ENCODE data around the gene ATP8A2. TPM values are rescaled to one million over a fixed set of nuclear protein-coding genes. Genes with fewer than 3 reads are reported as not detected.

The ATP8A2 gene
- total and polyA plus RNA-seq, 2 donors, result 1.1 to 1.5 TPM

DNA sequence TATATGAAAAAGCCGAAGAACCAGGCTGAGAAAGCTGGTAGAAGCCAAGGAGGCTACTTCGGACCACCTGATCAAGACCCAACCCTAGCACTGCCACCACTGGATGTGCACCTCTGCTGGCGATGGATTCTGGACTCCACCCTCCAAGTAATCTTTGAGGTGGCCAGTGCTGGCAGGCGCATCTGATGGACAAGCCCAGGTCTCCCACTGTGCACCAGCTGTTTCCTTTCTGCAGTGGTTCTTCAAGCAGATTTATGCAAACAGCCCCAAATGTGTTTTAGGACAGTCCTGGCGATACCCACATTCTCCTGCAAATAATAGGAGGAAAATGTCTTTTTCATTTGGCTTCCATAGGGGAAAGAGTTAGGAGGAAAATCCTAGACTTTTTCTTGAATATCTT, 507.7 kb downstream of the ATP8A2 start:
- no peak for DNase-seq (ENCODE audit: low read depth in 6 of 9, low spot score in 9 of 9)
- peaks cover 6 to 70% of the 10 kb centered on the region in 2 donors for H3K4me1 ChIP-seq (ENCODE audit: control insufficient read depth in 2 of 2, insufficient read depth in 2 of 2, low read length in 2 of 2)
- WGBS, result 91% methylated on average over 5 of the region's 5 CpGs
- H3K4me3 ChIP-seq (ENCODE audit: low read length in 2 of 2), result no peak overlapping the region
- no peaks in the 10 kb centered on the region for H3K27me3 ChIP-seq (ENCODE audit: control insufficient read depth in 2 of 2, insufficient read depth in 1 of 2, low read length in 1 of 2)
- no peaks in the 10 kb centered on the region for H3K9me3 ChIP-seq (ENCODE audit: control insufficient read depth in 2 of 2, insufficient read depth in 1 of 2, low read length in 1 of 2)
- no peak overlapping the region for H3K27ac ChIP-seq (ENCODE audit: low read depth in 1 of 2, low read length in 1 of 2)
- no peaks in the 10 kb centered on the region for H3K36me3 ChIP-seq (ENCODE audit: control insufficient read depth in 2 of 2, insufficient read depth in 2 of 2, low read length in 1 of 2)

DNA sequence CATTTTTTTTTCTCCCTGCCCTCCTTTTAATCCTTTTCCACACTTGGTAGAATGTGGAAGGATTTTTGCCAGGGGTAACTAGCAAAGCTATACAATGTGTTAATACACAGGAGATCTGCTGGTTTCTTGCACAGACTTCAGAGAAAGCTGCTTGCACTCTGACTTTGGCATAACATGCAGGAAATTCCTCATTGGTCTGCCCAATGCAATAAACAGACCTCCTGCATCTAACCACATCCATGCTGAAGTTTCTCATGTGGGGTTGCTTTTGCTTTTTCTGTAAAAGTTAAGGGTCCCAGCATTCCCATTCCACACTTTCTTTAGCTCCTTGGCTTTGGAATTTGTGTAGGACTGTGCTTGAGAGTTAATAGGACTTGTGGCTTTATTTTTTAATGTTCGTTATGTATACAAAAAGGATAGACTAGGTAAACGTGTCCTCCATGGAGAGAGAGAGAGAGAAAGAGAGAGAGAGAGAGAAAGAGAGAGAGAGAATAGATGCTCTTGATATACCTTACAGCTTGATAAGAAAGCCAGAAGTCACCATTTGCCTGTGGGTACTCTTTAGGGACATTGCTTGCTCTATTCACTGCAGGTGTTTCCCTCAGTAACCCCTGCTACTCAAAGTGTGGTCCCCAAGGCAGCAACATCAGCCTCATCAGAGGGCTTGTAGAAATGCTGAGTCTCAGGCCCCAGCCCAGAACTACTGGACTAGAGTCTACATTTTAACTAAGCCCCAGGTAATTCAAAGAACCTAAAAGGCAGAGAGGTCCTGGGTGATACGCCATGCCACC, 509.6 kb downstream of the ATP8A2 start:
- H3K27me3 ChIP-seq (ENCODE audit: control insufficient read depth in 2 of 2, insufficient read depth in 1 of 2, low read length in 1 of 2), result no peaks in the 10 kb centered on the region
- DNase-seq (ENCODE audit: low read depth in 6 of 9, low spot score in 9 of 9), result peak in 2 of 9 donors; percentile 40 to 57
- peaks cover 3 to 64% of the 10 kb centered on the region in 2 donors for H3K4me1 ChIP-seq (ENCODE audit: control insufficient read depth in 2 of 2, insufficient read depth in 2 of 2, low read length in 2 of 2)
- H3K36me3 ChIP-seq (ENCODE audit: control insufficient read depth in 2 of 2, insufficient read depth in 2 of 2, low read length in 1 of 2), result no peaks in the 10 kb centered on the region
- no peaks in the 10 kb centered on the region for H3K9me3 ChIP-seq (ENCODE audit: control insufficient read depth in 2 of 2, insufficient read depth in 1 of 2, low read length in 1 of 2)
- no peak overlapping the region for H3K4me3 ChIP-seq (ENCODE audit: low read length in 2 of 2)
- H3K27ac ChIP-seq (ENCODE audit: low read depth in 1 of 2, low read length in 1 of 2), result peak overlapping the region in 1 of 2 donors; percentile 1
- WGBS, result 79% methylated on average over 3 of the region's 3 CpGs

DNA sequence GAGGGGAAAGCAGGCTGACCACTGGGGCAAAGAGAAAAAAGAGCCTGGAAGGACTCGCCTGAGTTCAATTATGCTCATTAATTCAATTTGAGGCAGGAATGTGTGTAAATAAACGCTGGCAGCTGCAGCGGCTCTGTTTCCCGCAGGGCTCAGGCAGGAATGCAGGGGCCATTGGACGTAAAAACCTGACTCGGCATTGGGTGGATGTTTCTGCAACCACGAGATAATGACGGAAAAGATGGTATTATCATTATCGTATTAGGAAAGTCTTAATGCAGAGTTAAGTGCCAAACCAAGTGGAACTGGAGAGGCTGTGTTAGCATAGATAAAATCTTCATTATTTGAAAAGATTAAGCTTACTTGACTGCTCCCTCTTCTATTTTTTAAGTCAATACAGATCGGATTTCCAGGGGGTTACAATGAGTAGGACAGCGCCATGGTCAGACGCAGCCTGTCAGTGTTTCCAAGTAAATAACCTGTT, 510.2 kb downstream of the ATP8A2 start:
- peaks cover 3 to 62% of the 10 kb centered on the region in 2 donors for H3K4me1 ChIP-seq (ENCODE audit: control insufficient read depth in 2 of 2, insufficient read depth in 2 of 2, low read length in 2 of 2)
- H3K4me3 ChIP-seq (ENCODE audit: low read length in 2 of 2), result no peak overlapping the region
- no peaks in the 10 kb centered on the region for H3K27me3 ChIP-seq (ENCODE audit: control insufficient read depth in 2 of 2, insufficient read depth in 1 of 2, low read length in 1 of 2)
- no peak overlapping the region for H3K27ac ChIP-seq (ENCODE audit: low read depth in 1 of 2, low read length in 1 of 2)
- H3K9me3 ChIP-seq (ENCODE audit: control insufficient read depth in 2 of 2, insufficient read depth in 1 of 2, low read length in 1 of 2), result no peaks in the 10 kb centered on the region
- H3K36me3 ChIP-seq (ENCODE audit: control insufficient read depth in 2 of 2, insufficient read depth in 2 of 2, low read length in 1 of 2), result no peaks in the 10 kb centered on the region
- WGBS, result 70% methylated on average over 12 of the region's 12 CpGs
- no peak for DNase-seq (ENCODE audit: low read depth in 6 of 9, low spot score in 9 of 9)

DNA sequence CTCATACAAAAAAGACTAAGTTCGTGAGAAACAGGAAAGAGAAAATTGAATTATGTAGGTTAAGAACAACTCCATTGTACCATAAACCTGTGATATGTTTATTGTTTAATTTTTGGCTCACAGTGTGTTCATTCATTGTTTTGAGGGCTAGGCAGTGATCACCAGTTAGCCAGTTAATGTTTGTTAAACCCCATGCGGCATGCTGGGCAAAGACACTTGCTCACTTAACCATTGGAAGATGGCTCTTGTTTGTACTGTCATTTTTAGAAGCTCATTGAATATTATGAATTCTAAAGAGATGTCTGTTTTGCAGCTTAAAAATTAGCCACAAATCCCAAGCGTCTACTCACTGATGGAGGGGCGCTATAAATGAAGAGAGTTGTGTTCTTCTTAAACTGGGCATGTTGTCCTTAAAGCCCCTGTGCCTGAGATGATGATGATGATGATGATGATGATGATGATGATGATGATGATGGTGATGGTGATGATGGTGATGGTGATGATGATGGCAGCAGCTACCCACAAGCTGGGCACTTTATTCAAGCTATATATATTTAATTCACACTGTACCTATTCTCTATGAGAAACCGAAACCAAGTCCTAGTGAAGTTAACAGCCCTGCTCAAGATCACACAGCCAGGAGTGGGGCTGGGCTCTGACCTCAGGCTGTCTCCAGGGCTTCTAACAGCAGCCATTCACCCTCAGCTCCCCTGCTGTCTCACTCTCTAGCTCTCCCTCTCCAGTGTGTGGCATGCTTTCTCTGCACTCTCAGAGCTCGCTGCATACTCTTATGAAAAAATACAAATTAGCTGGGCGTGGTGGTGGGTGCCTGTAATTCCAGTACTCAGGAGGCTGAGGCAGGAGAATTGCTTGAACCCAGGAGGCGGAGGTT, 510.9 kb downstream of the ATP8A2 start:
- H3K9me3 ChIP-seq (ENCODE audit: control insufficient read depth in 2 of 2, insufficient read depth in 1 of 2, low read length in 1 of 2), result no peaks in the 10 kb centered on the region
- H3K27ac ChIP-seq (ENCODE audit: low read depth in 1 of 2, low read length in 1 of 2), result no peak overlapping the region
- no peaks in the 10 kb centered on the region for H3K36me3 ChIP-seq (ENCODE audit: control insufficient read depth in 2 of 2, insufficient read depth in 2 of 2, low read length in 1 of 2)
- peaks cover 3 to 55% of the 10 kb centered on the region in 2 donors for H3K4me1 ChIP-seq (ENCODE audit: control insufficient read depth in 2 of 2, insufficient read depth in 2 of 2, low read length in 2 of 2)
- 91% methylated on average over 8 of the region's 8 CpGs for WGBS
- no peak overlapping the region for H3K4me3 ChIP-seq (ENCODE audit: low read length in 2 of 2)
- no peaks in the 10 kb centered on the region for H3K27me3 ChIP-seq (ENCODE audit: control insufficient read depth in 2 of 2, insufficient read depth in 1 of 2, low read length in 1 of 2)
- peak in 2 of 9 donors; percentile 39 to 45 for DNase-seq (ENCODE audit: low read depth in 6 of 9, low spot score in 9 of 9)

DNA sequence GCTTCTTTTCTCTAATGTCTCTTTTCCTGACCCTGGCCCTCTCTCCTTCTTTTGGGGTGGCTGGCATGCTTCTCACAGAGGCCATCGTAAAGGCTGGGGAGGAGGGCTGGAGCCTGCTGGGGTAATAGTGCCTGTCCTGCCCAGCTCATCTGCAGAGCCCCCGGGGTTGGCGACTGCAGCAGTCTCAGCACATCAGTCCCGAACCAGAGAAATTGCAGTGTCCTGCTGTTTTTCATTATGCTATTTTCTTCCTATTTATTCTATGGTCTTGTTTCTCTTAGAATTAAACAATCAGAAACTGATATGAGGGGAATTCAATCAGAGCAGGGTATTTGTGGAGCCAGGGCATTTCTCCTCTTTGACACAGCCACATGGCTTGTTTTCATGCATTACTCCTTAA, 513.6 kb downstream of the ATP8A2 start:
- no peak overlapping the region for H3K4me3 ChIP-seq (ENCODE audit: low read length in 2 of 2)

DNA sequence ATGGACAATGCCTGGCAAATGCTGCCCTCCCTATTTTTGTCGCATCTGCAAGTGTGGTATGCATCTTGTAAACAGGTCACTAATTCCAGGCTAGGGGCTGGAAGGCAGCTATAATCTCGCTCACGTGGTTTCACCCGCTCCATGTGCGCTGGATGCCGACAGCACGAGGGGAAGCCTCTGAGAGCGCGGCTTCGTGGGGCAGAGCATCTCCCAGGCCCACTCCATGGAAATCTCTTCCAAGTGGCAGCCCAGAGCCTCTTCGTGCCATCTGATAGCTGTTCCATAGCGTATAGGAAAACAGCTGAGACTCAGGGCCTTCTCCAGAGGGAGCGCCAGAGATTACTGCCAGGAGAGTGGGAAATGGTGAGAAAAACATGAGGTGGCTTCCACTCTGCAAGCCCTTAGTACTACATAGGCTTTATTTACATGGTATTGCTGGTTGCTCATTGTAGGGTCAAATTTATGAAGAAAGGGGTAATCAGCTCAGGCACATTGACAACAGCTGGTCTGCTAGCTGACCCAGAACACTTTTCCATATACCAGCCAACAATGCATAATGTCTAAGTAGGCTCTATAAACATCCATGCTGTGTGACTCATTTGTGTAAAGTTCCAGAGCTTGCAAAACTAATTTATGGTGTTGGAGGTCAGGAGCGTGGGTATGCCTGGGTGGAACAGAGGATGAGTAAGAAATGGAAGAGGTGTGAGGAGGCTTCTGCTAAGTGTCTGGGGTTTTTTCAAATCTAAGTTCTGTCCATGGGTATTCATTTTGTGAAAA, 514.9 kb downstream of the ATP8A2 start:
- 96% methylated on average over 14 of the region's 14 CpGs for WGBS
- no peak for DNase-seq (ENCODE audit: low read depth in 6 of 9, low spot score in 9 of 9)
- H3K36me3 ChIP-seq (ENCODE audit: control insufficient read depth in 2 of 2, insufficient read depth in 2 of 2, low read length in 1 of 2), result no peaks in the 10 kb centered on the region
- H3K27me3 ChIP-seq (ENCODE audit: control insufficient read depth in 2 of 2, insufficient read depth in 1 of 2, low read length in 1 of 2), result no peaks in the 10 kb centered on the region
- H3K4me3 ChIP-seq (ENCODE audit: low read length in 2 of 2), result no peak overlapping the region
- H3K9me3 ChIP-seq (ENCODE audit: control insufficient read depth in 2 of 2, insufficient read depth in 1 of 2, low read length in 1 of 2), result no peaks in the 10 kb centered on the region
- H3K27ac ChIP-seq (ENCODE audit: low read depth in 1 of 2, low read length in 1 of 2), result no peak overlapping the region
- peaks cover 3 to 30% of the 10 kb centered on the region in 2 donors for H3K4me1 ChIP-seq (ENCODE audit: control insufficient read depth in 2 of 2, insufficient read depth in 2 of 2, low read length in 2 of 2)

More for the DNA sequence above, 513.6 kb downstream of the ATP8A2 start:
- no peak for DNase-seq (ENCODE audit: low read depth in 6 of 9, low spot score in 9 of 9)
- no peaks in the 10 kb centered on the region for H3K36me3 ChIP-seq (ENCODE audit: control insufficient read depth in 2 of 2, insufficient read depth in 2 of 2, low read length in 1 of 2)
- H3K4me1 ChIP-seq (ENCODE audit: control insufficient read depth in 2 of 2, insufficient read depth in 2 of 2, low read length in 2 of 2), result peaks cover 3 to 37% of the 10 kb centered on the region in 2 donors
- no peaks in the 10 kb centered on the region for H3K27me3 ChIP-seq (ENCODE audit: control insufficient read depth in 2 of 2, insufficient read depth in 1 of 2, low read length in 1 of 2)
- WGBS, result 95% methylated on average over 4 of the region's 4 CpGs
- H3K27ac ChIP-seq (ENCODE audit: low read depth in 1 of 2, low read length in 1 of 2), result no peak overlapping the region
- H3K9me3 ChIP-seq (ENCODE audit: control insufficient read depth in 2 of 2, insufficient read depth in 1 of 2, low read length in 1 of 2), result no peaks in the 10 kb centered on the region

DNA sequence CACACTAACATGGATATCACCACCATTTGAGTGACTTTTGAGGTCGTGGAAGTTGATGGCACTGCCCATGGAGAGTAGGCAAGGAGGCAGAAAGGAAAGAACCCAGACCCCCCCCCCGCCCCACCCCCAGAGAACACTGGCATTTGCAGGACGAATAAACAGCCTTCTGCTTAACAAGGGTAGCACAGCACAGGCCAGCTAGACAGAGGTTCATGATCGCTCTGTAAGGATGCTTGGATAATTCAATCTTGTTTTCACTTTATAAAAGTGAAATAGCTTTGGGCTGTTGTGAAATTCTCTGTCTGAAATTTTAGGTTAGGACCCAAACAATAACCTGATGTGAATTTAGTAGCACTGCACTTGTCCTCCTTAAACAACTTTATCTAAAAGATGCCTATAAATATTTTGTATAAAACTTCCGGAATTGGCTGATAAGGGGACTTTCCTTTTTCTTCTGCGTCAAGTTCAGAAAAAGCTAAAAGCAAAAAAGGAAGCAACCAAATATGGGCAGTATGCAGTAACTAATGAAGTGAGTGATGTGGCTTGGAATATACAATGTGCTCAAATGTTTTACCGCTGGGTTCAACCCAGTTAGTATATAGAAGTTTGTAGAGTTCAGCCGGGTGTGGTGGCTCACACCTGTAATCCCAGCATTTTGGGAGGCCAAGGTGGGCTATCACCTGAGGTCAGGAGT, 516.3 kb downstream of the ATP8A2 start:
- no peak for DNase-seq (ENCODE audit: low read depth in 6 of 9, low spot score in 9 of 9)
- Histone ChIP-seq H3K27me3 (ENCODE audit: control insufficient read depth in 2 of 2, insufficient read depth in 1 of 2, low read length in 1 of 2) (no peaks in the 10 kb centered on the region), H3K4me3 (ENCODE audit: low read length in 2 of 2) (no peak overlapping the region), H3K4me1 (ENCODE audit: control insufficient read depth in 2 of 2, insufficient read depth in 2 of 2, low read length in 2 of 2) (peaks cover 0 to 17% of the 10 kb centered on the region in 2 donors), H3K36me3 (ENCODE audit: control insufficient read depth in 2 of 2, insufficient read depth in 2 of 2, low read length in 1 of 2) (no peaks in the 10 kb centered on the region), H3K9me3 (ENCODE audit: control insufficient read depth in 2 of 2, insufficient read depth in 1 of 2, low read length in 1 of 2) (no peaks in the 10 kb centered on the region), H3K27ac (ENCODE audit: low read depth in 1 of 2, low read length in 1 of 2) (no peak overlapping the region)
- WGBS, result 86% methylated on average over 8 of the region's 8 CpGs

DNA sequence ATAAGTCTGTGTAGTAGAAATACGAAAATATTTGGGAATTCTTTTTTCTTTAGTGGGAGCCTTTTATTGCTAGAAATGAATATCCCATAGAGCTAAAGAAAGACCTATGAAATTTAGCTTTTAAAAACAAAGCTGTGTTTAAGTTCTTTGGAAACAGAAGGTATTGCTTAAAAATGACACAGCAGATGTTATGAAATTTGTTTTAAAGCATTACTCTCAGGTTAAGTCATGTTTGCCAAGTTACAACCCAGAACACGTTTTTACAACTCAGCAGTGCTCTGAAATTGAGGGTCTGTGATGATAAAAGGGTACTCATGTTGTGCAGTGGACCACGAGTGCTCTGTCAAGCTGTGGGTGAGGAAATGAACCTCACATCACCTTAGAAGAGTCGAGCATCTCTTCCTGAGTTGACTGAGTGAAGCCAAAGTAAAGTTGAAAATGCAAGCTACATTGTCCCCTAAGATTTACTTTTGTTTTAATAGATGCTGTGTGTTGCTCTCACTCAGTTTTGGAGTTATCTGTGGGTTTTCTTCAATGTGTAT, 519.0 kb downstream of the ATP8A2 start:
- no peak overlapping the region for H3K4me3 ChIP-seq (ENCODE audit: low read length in 2 of 2)
- no peaks in the 10 kb centered on the region for H3K36me3 ChIP-seq (ENCODE audit: control insufficient read depth in 2 of 2, insufficient read depth in 2 of 2, low read length in 1 of 2)
- H3K9me3 ChIP-seq (ENCODE audit: control insufficient read depth in 2 of 2, insufficient read depth in 1 of 2, low read length in 1 of 2), result no peaks in the 10 kb centered on the region
- DNase-seq (ENCODE audit: low read depth in 6 of 9, low spot score in 9 of 9), result no peak
- 46% methylated on average over 4 of the region's 4 CpGs for WGBS
- no peaks in the 10 kb centered on the region for H3K27me3 ChIP-seq (ENCODE audit: control insufficient read depth in 2 of 2, insufficient read depth in 1 of 2, low read length in 1 of 2)
- H3K4me1 ChIP-seq (ENCODE audit: control insufficient read depth in 2 of 2, insufficient read depth in 2 of 2, low read length in 2 of 2), result no peaks in the 10 kb centered on the region
- no peak overlapping the region for H3K27ac ChIP-seq (ENCODE audit: low read depth in 1 of 2, low read length in 1 of 2)
